DOHH2 (cell line): Measurements from ENCODE around the gene BACE2.

Experiments
- H3F3A ChIP-seq: fragments of 200-600 bp; sonication (generic), shearing (Covaris generic); 2 replicates; pipeline ENCODE4 v1.6.0; 2016; ENCODE audit warnings: antibody characterized with exemption, mild to moderate bottlenecking; ENCODE audit not compliant: control insufficient read depth, insufficient read depth
- H3K27ac ChIP-seq: fragments of 200-600 bp; sonication (generic); 2 replicates; pipeline ENCODE4 v1.5.1; 2014; ENCODE audit warnings: low read depth, mild to moderate bottlenecking, low read length, moderate library complexity
- H3K27me3 ChIP-seq: fragments of 200-600 bp; sonication (generic); 2 replicates; pipeline ENCODE4 v1.6.1; 2014; ENCODE audit warnings: mild to moderate bottlenecking, low read length, mixed read lengths; ENCODE audit not compliant: control insufficient read depth
- H3K36me3 ChIP-seq: fragments of 200-600 bp; sonication (generic); 2 replicates; pipeline ENCODE4 v1.6.1; 2014; ENCODE audit warnings: mild to moderate bottlenecking, low read length, moderate library complexity, mixed read lengths; ENCODE audit not compliant: control insufficient read depth
- H3K4me1 ChIP-seq: fragments of 200-600 bp; sonication (generic); 2 replicates; pipeline ENCODE4 v1.6.1; 2014; ENCODE audit warnings: mild to moderate bottlenecking, low read length, mixed read lengths; ENCODE audit not compliant: control insufficient read depth
- H3K4me2 ChIP-seq: fragments of 200-600 bp; sonication (generic); 2 replicates; pipeline ENCODE4 v1.6.0; 2014; ENCODE audit warnings: mild to moderate bottlenecking, low read length, moderate library complexity
- H3K4me3 ChIP-seq: fragments of 200-600 bp; sonication (generic); 2 replicates; pipeline ENCODE4 v1.5.1; 2014; ENCODE audit warnings: mild to moderate bottlenecking, low read length, mixed read lengths
- H3K79me2 ChIP-seq: fragments of 200-600 bp; sonication (generic); 2 replicates; pipeline ENCODE4 v1.6.1; 2014; ENCODE audit warnings: mild to moderate bottlenecking, low read length, mixed read lengths; ENCODE audit not compliant: control insufficient read depth
- H3K9me2 ChIP-seq: fragments of 200-600 bp; sonication (generic); replicated peaks from 2 replicates; pipeline ENCODE4 v1.6.1; 2014; ENCODE audit warnings: mild to moderate bottlenecking, low read length, mixed read lengths; ENCODE audit not compliant: control insufficient read depth
- H3K9me3 ChIP-seq: fragments of 200-600 bp; sonication (generic); 2 replicates; pipeline ENCODE4 v1.6.1; 2014; ENCODE audit warnings: antibody characterized with exemption, low read length, mixed read lengths; ENCODE audit not compliant: control insufficient read depth, insufficient read depth
- H4K20me1 ChIP-seq: fragments of 200-600 bp; sonication (generic); 2 replicates; pipeline ENCODE4 v1.6.0; 2014; ENCODE audit warnings: low read depth, mild to moderate bottlenecking, antibody characterized with exemption, low read length, moderate library complexity; ENCODE audit not compliant: control insufficient read depth, insufficient read depth
- EZH2phosphoT487 ChIP-seq: fragments of 200-600 bp; sonication (generic); IDR thresholded peaks from 2 replicates; pipeline ENCODE4 v1.6.1; 2017; ENCODE audit warnings: borderline replicate concordance, mild to moderate bottlenecking, antibody characterized with exemption, low read length, moderate library complexity, mixed read lengths
- TF ChIP-seq, protein P1 (sequence below): fragments of 200-600 bp; sonication (generic); IDR thresholded peaks from one replicate; pipeline ENCODE4 v1.5.1; 2014; ENCODE audit warnings: antibody characterized with exemption, mild to moderate bottlenecking, low read depth, low read length; ENCODE audit not compliant: poor library complexity, severe bottlenecking

Gene BACE2

DNA sequence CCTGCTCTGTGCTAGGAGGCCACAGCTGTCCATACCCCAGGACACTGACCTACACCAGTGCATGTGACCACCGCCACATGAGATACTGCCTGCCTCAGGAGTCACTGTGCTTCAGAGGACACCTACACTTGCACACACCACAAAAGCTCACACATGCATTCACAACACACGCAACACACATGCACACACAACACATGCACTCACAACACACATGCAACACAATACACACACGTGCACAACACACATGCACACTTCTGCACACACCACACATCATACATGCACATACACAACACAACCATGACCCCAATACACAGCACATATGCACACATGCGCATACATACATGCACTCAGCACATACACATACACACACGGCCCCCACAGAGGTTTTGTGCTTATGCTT, 28.7 kb upstream of the BACE2 start:
- Histone ChIP-seq H3K36me3 (no peaks in the 10 kb centered on the region), H3K79me2 (no peaks in the 10 kb centered on the region), H3K4me1 (no peaks in the 10 kb centered on the region), H3K27me3 (no peaks in the 10 kb centered on the region), H4K20me1 (no peaks in the 10 kb centered on the region), H3K27ac (no peak overlapping the region), H3K4me3 (no peak overlapping the region), H3K9me3 (no peaks in the 10 kb centered on the region), H3K9me2 (no peaks in the 10 kb centered on the region), H3F3A (no peaks in the 10 kb centered on the region), H3K4me2 (no peak overlapping the region)
- TF ChIP-seq, protein P1, sequence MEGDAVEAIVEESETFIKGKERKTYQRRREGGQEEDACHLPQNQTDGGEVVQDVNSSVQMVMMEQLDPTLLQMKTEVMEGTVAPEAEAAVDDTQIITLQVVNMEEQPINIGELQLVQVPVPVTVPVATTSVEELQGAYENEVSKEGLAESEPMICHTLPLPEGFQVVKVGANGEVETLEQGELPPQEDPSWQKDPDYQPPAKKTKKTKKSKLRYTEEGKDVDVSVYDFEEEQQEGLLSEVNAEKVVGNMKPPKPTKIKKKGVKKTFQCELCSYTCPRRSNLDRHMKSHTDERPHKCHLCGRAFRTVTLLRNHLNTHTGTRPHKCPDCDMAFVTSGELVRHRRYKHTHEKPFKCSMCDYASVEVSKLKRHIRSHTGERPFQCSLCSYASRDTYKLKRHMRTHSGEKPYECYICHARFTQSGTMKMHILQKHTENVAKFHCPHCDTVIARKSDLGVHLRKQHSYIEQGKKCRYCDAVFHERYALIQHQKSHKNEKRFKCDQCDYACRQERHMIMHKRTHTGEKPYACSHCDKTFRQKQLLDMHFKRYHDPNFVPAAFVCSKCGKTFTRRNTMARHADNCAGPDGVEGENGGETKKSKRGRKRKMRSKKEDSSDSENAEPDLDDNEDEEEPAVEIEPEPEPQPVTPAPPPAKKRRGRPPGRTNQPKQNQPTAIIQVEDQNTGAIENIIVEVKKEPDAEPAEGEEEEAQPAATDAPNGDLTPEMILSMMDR: no peak
- TF ChIP-seq EZH2phosphoT487: no peak

DNA sequence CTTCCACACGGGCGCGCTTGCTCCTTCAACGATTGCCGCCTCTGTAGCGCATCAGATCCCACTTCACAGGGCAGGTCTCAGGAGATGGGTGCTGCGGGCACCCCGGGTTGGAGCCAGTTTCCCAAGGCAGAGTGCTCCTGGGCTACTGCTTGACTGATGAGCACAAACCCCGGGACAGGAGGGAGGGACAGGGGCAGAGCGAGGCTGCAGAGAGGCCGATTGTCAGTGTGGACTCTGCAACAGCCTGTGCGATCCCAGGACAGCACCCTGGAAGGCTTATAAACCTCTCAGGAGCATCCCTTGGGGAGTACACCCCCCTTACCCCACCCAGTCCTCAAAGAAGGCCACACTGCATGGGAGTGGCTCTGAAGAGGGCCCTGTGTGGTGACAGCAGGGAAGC, 28.0 kb upstream of the BACE2 start:
- no peaks in the 10 kb centered on the region for H4K20me1 ChIP-seq
- H3K9me2 ChIP-seq: no peaks in the 10 kb centered on the region
- no peak overlapping the region for H3K4me3 ChIP-seq
- H3K9me3 ChIP-seq: no peaks in the 10 kb centered on the region
- no peak overlapping the region for H3K4me2 ChIP-seq
- H3K79me2 ChIP-seq: no peaks in the 10 kb centered on the region
- H3K27ac ChIP-seq: no peak overlapping the region
- H3F3A ChIP-seq: no peaks in the 10 kb centered on the region
- no peaks in the 10 kb centered on the region for H3K36me3 ChIP-seq
- no peak for TF ChIP-seq EZH2phosphoT487
- TF ChIP-seq, protein P1: no peak
- no peaks in the 10 kb centered on the region for H3K4me1 ChIP-seq
- H3K27me3 ChIP-seq: no peaks in the 10 kb centered on the region

DNA sequence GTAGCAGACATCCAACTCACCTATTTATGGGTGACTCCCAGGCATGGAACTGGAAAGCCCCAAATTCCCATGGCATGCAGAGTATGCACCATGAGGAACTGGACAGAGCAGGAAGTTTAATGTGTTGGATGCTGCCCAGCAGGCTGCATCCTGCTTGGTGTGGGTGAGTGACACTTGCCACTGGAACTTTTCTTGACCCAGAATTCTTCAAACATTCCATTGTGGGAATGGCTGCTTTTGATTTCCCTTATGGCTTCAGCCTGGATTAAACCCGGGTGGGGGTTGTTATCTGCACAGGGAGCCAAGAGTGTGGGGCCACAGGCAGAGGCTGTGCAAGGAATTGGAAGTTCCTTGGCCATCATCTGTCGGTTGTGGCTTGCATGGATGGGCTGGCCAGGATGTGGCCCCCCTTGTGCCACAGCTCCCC, 26.9 kb upstream of the BACE2 start:
- no peak overlapping the region for H3K4me3 ChIP-seq
- no peaks in the 10 kb centered on the region for H3F3A ChIP-seq
- H3K36me3 ChIP-seq: no peaks in the 10 kb centered on the region
- H4K20me1 ChIP-seq: no peaks in the 10 kb centered on the region
- TF ChIP-seq, protein P1: no peak
- TF ChIP-seq EZH2phosphoT487: no peak
- H3K9me3 ChIP-seq: no peaks in the 10 kb centered on the region
- H3K9me2 ChIP-seq: no peaks in the 10 kb centered on the region
- H3K27ac ChIP-seq: no peak overlapping the region
- no peaks in the 10 kb centered on the region for H3K79me2 ChIP-seq
- no peak overlapping the region for H3K4me2 ChIP-seq
- H3K4me1 ChIP-seq: no peaks in the 10 kb centered on the region
- no peaks in the 10 kb centered on the region for H3K27me3 ChIP-seq

DNA sequence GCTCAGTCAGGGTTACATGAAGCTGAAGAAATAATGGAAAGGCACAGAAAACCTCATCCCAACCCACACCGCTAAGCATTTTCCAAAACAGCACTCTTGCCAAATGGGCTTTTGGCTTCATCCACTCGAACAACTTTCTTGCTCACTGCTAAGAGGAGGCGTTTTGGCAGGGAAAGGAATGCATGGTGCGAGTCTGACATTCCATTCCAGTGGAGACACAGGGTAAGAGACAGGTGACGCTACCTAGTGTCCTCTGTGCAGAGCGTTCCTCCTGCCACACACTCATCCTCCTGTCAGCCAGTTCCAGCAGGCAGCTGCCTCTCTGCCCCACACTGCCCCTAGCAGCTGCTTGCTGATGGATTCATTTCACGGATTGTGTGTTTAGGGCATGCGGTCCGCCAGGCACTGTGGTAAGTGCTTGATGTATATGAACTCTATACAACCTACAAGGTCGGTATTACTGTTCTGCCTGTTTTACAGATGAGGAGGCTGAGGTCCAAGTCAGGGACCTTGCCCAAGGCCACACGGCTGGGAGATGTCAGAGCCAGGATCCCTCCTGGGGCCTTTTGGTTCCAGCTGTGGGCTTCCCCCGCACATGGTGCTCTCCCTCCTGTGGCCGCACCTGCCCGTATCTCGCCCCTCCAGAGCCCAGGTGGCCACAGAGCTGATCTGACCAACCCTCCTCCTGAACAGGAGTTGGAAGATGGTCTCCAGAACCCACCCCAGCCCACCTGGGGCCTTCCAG, 25.7 kb upstream of the BACE2 start:
- no peak overlapping the region for H3K27ac ChIP-seq
- no peaks in the 10 kb centered on the region for H3K36me3 ChIP-seq
- H3K4me3 ChIP-seq: no peak overlapping the region
- H3K4me2 ChIP-seq: no peak overlapping the region
- H3K9me2 ChIP-seq: no peaks in the 10 kb centered on the region
- TF ChIP-seq, protein P1: no peak
- TF ChIP-seq EZH2phosphoT487: no peak
- H4K20me1 ChIP-seq: no peaks in the 10 kb centered on the region
- no peaks in the 10 kb centered on the region for H3K4me1 ChIP-seq
- no peaks in the 10 kb centered on the region for H3K79me2 ChIP-seq
- no peaks in the 10 kb centered on the region for H3K9me3 ChIP-seq
- no peaks in the 10 kb centered on the region for H3K27me3 ChIP-seq
- no peaks in the 10 kb centered on the region for H3F3A ChIP-seq
